ENCODE data around the gene SIRT4. TPM values are rescaled to one million over a fixed set of nuclear protein-coding genes. Genes with fewer than 3 reads are reported as not detected.

SIRT4 gene
- total RNA-seq, 4 donors from 2014 or later: 3.2 to 6.3 (median 4.2) TPM

DNA sequence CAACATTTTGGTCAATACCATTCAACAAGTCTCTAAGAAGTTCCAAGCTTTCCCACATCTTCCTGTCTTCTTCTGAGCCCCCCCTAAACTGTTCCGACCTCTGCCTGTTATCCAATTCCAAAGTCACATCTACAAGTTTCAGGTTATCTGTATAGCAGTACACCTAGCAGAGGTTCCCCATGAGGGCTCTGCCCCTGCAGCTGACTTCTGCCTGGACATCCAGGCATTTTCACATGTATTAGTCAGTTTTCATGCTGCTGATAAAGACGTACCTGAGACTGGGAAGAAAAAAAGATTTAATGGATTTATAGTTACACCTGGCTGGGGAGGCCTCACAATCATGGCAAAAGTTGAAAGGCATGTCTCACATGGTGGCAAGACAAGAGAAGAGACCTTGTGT lies 35.6 kb downstream of the SIRT4 start:
- TF ChIP-seq, protein P1, sequence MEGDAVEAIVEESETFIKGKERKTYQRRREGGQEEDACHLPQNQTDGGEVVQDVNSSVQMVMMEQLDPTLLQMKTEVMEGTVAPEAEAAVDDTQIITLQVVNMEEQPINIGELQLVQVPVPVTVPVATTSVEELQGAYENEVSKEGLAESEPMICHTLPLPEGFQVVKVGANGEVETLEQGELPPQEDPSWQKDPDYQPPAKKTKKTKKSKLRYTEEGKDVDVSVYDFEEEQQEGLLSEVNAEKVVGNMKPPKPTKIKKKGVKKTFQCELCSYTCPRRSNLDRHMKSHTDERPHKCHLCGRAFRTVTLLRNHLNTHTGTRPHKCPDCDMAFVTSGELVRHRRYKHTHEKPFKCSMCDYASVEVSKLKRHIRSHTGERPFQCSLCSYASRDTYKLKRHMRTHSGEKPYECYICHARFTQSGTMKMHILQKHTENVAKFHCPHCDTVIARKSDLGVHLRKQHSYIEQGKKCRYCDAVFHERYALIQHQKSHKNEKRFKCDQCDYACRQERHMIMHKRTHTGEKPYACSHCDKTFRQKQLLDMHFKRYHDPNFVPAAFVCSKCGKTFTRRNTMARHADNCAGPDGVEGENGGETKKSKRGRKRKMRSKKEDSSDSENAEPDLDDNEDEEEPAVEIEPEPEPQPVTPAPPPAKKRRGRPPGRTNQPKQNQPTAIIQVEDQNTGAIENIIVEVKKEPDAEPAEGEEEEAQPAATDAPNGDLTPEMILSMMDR (IDR thresholded peaks at IDR 0.05): no peak
- no peak for TF ChIP-seq POLR2A (IDR thresholded peaks at IDR 0.05)

DNA sequence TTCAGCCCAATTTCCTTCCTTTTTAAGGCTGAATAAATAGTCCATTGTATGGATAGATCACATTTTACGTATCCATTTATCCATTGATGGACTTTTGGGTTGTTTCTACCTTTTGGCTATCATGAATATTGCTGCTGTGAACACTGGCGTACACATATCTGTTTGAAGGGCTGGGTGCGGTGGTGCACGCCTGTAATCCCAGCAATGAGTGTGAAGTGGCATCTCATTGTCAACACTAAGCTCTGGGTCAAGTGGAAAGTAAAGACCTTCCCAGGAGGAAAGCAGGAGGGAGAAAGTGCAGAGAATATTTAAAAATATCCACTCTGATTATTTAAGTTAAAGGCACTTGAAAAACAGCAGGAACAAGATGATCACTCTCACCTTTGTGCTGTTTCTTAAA lies 37.1 kb downstream of the SIRT4 start:
- Histone ChIP-seq H3K27ac (no peak overlapping the region), H3K36me3 (no peaks in the 10 kb centered on the region), H3K4me3 (no peak overlapping the region), H3K9me3 (peaks cover 0 to 21% (median 5%) of the 10 kb centered on the region in 4 donors), H3K4me1 (no peaks in the 10 kb centered on the region), H3K27me3 (no peaks in the 10 kb centered on the region)
- DNase-seq: no peak
- TF ChIP-seq POLR2A (IDR thresholded peaks at IDR 0.05): no peak
- TF ChIP-seq, protein P1 (IDR thresholded peaks at IDR 0.05): no peak

More for the DNA sequence above, 35.6 kb downstream of the SIRT4 start:
- H3K36me3 ChIP-seq: no peaks in the 10 kb centered on the region
- no peaks in the 10 kb centered on the region for H3K4me1 ChIP-seq
- DNase-seq: no peak
- H3K4me3 ChIP-seq: no peak overlapping the region
- no peak overlapping the region for H3K27ac ChIP-seq
- no peaks in the 10 kb centered on the region for H3K27me3 ChIP-seq
- peaks cover 0 to 21% (median 5%) of the 10 kb centered on the region in 4 donors for H3K9me3 ChIP-seq

DNA sequence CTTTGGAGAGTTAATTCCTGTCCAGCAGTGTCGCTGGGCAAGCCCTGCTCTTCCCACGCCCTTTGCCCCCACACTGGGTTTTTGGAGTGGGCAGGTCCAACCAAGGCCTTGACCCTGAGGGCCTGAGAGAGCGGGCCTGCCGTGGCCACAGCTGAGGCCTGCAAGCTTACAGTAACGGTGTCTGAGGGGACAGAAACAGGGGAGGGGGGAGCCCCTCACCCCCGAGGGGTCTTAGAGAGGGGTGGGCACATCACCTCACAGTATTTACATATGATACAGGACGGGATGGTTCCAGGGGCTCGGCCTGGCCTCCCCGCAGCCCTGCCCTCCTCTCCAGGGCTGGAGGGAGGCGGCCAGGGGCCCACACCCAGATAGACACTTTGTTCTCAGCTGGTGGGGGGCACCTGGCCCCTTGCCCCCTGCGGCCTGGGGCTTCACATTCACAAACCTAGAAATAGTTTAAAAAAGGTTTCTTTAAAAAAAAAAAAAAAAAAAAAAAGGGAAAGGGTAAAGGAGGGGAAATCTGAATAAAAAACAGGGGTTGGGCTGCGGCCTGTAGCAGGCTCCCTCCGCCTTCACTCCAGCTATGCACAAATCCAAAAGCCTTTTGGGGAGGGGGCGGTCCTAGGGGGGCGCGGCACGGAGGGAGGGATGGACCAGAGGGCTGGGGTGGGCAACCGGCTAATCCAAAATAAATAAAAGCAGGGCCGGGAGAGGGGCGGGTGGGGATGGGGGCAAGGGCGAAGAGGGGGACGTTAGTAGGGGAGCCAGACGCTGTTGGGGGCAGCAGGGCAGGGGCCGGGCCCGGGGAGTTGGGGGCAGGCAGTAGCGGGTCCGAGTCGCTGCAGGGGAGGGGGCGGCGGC lies 40.3 kb downstream of the SIRT4 start:
- Histone ChIP-seq H3K36me3 (no peaks in the 10 kb centered on the region), H3K4me3 (no peak overlapping the region), H3K4me1 (no peaks in the 10 kb centered on the region), H3K9me3 (peaks cover 0 to 9% (median 4%) of the 10 kb centered on the region in 4 donors), H3K27me3 (no peaks in the 10 kb centered on the region), H3K27ac (no peak overlapping the region)
- DNase-seq: no peak
- no peak for TF ChIP-seq POLR2A (IDR thresholded peaks at IDR 0.05)

DNA sequence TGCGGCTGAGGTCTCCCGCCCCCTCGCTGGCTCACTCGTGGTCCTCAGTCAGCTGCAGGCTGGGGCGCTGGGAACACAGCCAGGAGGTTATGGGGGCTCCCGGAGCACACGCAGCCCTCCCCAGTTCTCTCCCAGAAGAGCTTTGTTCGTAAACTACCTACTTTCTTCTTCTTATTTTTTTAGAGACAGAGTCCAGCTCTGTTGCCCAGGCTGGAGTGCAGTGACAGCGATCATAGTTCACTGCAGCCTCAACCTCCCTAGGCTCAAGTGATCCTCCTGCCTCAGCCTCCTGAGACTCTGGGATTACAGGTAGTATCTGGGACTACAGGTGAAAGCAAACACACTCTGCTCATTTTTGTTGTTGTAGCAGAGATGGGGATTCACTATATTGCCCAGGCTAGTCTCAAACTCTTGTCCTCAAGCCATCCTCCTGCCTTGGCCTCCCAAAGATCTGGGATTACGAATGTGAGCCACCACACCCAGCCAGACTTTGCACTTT lies 41.0 kb downstream of the SIRT4 start:
- no peak for DNase-seq
- TF ChIP-seq POLR2A (IDR thresholded peaks at IDR 0.05): no peak
- H3K36me3 ChIP-seq: no peaks in the 10 kb centered on the region
- H3K27me3 ChIP-seq: no peaks in the 10 kb centered on the region
- H3K4me3 ChIP-seq: no peak overlapping the region
- H3K9me3 ChIP-seq: peaks cover 0 to 2% (median under 1%) of the 10 kb centered on the region in 4 donors
- H3K4me1 ChIP-seq: no peaks in the 10 kb centered on the region
- H3K27ac ChIP-seq: no peak overlapping the region

DNA sequence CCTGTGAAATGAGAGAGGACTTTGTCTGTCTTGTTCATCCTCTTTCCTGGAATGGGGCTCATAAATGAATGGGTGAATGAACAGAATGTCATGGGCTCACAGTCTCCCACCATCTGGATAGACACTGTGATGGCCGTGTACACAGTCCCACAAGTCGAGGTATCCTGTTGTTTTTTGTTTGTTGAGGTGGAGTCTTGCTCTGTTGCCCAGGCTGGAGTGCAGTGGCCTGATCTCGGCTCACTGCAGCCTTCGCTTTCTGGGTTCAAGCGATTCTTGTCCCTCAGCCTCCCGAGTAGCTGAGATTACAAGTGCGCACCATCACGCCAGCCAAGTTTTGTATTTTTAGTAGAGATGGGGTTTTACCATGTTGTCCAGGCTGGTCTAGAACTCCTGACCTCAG lies 41.6 kb downstream of the SIRT4 start:
- Histone ChIP-seq H3K9me3 (no peaks in the 10 kb centered on the region), H3K27ac (no peak overlapping the region), H3K4me1 (no peaks in the 10 kb centered on the region), H3K36me3 (no peaks in the 10 kb centered on the region), H3K27me3 (no peaks in the 10 kb centered on the region), H3K4me3 (no peak overlapping the region)
- TF ChIP-seq POLR2A (IDR thresholded peaks at IDR 0.05): no peak
- TF ChIP-seq, protein P1 (IDR thresholded peaks at IDR 0.05): no peak
- no peak for DNase-seq

DNA sequence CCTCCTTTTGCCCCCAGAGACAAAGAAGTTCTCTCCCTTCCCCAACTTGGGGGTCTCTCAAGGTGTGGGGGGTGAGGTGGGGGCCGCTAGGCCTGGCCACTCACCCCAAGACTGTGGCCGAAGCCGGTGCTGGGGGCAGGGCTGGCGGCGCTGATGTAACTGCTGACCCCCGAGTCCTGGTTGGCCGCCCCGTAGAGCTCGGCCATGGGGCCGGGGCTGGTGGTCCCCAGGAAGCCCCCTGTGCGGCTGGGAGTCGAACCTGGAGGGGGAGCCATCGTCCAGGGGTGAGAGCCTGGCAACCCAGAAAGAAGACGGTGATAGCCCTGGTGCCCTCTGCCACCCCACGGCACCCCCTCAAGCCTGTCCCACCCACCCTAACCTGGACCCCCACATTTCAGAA lies 43.9 kb downstream of the SIRT4 start:
- Histone ChIP-seq H3K36me3 (no peaks in the 10 kb centered on the region), H3K4me1 (no peaks in the 10 kb centered on the region), H3K27me3 (no peaks in the 10 kb centered on the region), H3K27ac (no peak overlapping the region), H3K9me3 (no peaks in the 10 kb centered on the region), H3K4me3 (no peak overlapping the region)
- TF ChIP-seq, protein P1 (IDR thresholded peaks at IDR 0.05): no peak
- no peak for TF ChIP-seq POLR2A (IDR thresholded peaks at IDR 0.05)
- DNase-seq: no peak
